Activated CD4-positive, alpha-beta T cell treated with anti-CD3 and anti-CD28 coated beads, Interleukin-2, amount 10 ng/mL, durations not matched to agents 7 days and 5 days (primary cell): Measurements from ENCODE around the gene CILP. TPM values are rescaled to one million over a fixed set of nuclear protein-coding genes. Genes with fewer than 3 reads are reported as not detected.
"Not testable (repeated sequence)": the region's sequence is repeated elsewhere in the genome, so short reads cannot be mapped to it uniquely, and the experiment has no call there.

Experiments used
- CTCF ChIA-PET: fragments of 350-600 bp; sonication (Branson Sonifier 250); formaldehyde crosslinking; loops from one replicate; lab custom pipeline; 2021; ENCODE audit warnings: antibody characterized with exemption; lab: Charles Lee
- POLR2A ChIA-PET: fragments of 350-600 bp; sonication (Branson Sonifier 250); formaldehyde crosslinking; loops from one replicate; lab custom pipeline; 2021; ENCODE audit warnings: antibody characterized with exemption; lab: Charles Lee
- DNase-seq: peaks from one replicate; pipeline ENCODE4 v3.0.0-alpha.2; 2020
- H3K27ac Mint-ChIP-seq: one replicate; pipeline ENCODE4 v1.8.0; 2021; ENCODE audit warnings: mild to moderate bottlenecking, moderate library complexity, mixed read lengths
- H3K27me3 Mint-ChIP-seq: one replicate; pipeline ENCODE4 v1.8.0; 2021; ENCODE audit warnings: mixed read lengths
- H3K36me3 Mint-ChIP-seq: one replicate; pipeline ENCODE4 v1.8.0; 2021; ENCODE audit warnings: low read depth, mixed read lengths
- H3K4me1 Mint-ChIP-seq: one replicate; pipeline ENCODE4 v1.8.0; 2021; ENCODE audit warnings: mixed read lengths
- H3K4me3 Mint-ChIP-seq: one replicate; pipeline ENCODE4 v1.8.0; 2021; ENCODE audit warnings: mild to moderate bottlenecking, moderate library complexity, mixed read lengths
- H3K9me3 Mint-ChIP-seq: one replicate; pipeline ENCODE4 v1.8.0; 2021; ENCODE audit warnings: mixed read lengths
- total RNA-seq, 2 experiments: library from RNA; stranded (reverse); gene quantifications; one replicate each; pipeline ENCODE4 v1.2.3, GENCODE V29; 2021

CILP gene
- total RNA-seq, 2 experiments from 2014 or later: 0.04 to 0.12 TPM

DNA sequence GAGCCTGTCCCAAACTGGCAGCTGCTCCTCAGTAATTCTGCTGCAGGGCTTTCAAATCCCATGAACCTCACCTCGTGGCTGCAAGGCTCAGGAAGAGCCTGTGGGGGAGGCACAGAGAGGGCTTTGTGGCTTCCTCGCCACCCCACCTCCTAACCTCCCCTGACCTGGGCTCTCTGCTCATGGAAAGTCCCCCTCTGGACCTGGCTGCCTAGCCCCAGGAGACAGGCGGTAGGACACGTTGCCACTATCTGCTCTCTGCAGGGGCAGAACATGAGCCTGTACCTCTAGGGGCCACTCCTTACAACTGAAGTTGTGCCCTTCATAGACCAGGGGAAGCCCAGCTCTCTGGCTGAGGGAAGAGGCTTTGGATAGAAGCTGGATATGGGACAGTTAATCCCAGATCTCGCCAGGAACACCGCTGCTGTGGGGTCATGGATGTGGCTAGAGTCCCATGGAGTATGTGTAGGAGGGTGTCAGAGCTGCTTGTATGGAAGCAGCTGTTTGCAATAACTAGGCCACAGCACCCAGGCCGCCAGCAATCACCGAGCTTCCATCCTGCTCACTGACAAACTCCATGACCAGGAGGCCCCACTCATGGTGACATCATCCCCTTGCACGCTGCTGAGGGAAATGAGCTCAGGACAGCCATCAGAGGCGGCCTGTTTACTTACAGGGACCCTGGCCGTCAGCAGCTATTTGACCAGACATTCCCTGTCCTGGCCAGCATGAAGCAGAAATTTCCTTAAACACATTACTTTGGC, 34.0 kb upstream of the CILP start:
- no peaks in the 10 kb centered on the region for H3K27me3 Mint-ChIP-seq
- DNase-seq: no peak
- no peak overlapping the region for H3K4me3 Mint-ChIP-seq
- ChIA-PET POLR2A (no interaction called here), CTCF (interaction anchor here (0.9 to 1.9 kb wide), 2 partner anchors 10 to 20 kb away, joined by 3 to 4 read pairs; no protein-coding TSS in a partner anchor)
- H3K9me3 Mint-ChIP-seq: no peaks in the 10 kb centered on the region
- H3K36me3 Mint-ChIP-seq: peaks cover 2% of the 10 kb centered on the region
- no peaks in the 10 kb centered on the region for H3K4me1 Mint-ChIP-seq
- H3K27ac Mint-ChIP-seq: no peak overlapping the region

DNA sequence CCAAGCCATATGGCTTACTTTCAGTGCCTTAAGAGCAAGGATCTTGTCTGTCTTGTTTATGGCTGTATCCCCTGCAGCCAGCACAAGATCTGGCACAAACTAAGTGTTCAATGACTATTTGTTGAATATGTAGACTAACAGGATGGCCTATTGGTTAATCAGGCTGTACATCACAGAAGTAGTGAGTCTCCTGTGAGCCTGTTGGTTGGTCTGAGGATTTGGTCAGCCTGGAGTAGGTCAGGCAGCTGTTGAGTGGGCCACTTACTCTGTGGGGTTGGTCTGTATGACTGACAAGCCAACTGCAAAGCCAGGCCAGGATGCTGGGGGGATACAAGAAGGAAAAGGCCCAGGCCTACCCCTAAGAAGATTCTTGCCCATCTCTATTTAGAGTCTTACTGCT, 33.4 kb upstream of the CILP start:
- no peak overlapping the region for H3K27ac Mint-ChIP-seq
- POLR2A ChIA-PET: no interaction called here
- H3K4me3 Mint-ChIP-seq: no peak overlapping the region
- no peaks in the 10 kb centered on the region for H3K4me1 Mint-ChIP-seq
- CTCF ChIA-PET: no interaction called here
- no peak for DNase-seq
- no peaks in the 10 kb centered on the region for H3K9me3 Mint-ChIP-seq
- no peaks in the 10 kb centered on the region for H3K27me3 Mint-ChIP-seq
- peaks cover 2% of the 10 kb centered on the region for H3K36me3 Mint-ChIP-seq

DNA sequence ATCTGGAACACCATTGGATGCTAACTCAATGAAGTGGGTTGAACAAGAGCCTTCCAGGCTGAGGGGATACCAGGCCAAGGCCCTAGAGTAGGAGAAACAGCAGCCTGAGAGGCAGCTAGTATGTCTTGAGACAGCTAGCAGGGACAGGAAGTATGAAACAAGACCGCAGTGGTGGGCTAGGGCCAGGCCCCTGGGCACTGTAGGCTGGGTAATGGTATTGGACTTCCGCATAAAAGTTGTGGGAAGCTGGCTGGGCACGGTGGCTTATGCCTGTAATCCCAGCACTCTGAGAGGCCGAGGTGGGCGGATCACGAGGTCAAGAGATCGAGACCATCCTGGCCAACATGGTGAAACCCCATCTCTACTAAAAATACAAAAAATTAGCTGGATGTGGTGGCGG, 25.2 kb upstream of the CILP start:
- POLR2A ChIA-PET, H3K27me3 Mint-ChIP-seq, DNase-seq, H3K4me1 Mint-ChIP-seq, H3K4me3 Mint-ChIP-seq, H3K36me3 Mint-ChIP-seq, H3K27ac Mint-ChIP-seq, H3K9me3 Mint-ChIP-seq: not testable (repeated sequence)
- CTCF ChIA-PET: interaction anchor here (0.5 kb wide), 1 partner anchor 60 kb away, joined by 3 read pairs; no protein-coding TSS in a partner anchor

DNA sequence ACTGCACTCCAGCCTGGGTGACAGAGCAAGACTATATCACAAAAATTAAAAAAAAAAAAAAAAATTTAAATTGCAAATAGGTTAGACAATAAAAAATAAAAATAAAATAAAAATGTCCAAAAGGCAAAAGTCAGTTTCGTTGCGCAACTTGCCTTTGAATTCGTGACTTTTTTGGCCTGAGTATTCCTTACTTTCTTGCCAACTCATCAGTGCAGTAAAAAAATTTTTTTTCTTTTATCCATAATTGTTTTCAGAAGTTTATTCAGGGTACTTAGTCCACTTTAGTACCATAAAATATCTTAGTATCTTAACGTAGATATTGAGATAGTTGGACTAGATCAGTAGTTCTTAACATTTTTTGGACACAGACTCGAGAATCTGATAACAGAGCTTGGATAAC, 22.4 kb upstream of the CILP start:
- H3K4me3 Mint-ChIP-seq: no peak overlapping the region
- ChIA-PET POLR2A (no interaction called here), CTCF (interaction anchor here (0.6 kb wide), 2 partner anchors 32 to 1285 kb away, joined by 3 read pairs; no protein-coding TSS in a partner anchor)
- no peaks in the 10 kb centered on the region for H3K27me3 Mint-ChIP-seq
- H3K4me1 Mint-ChIP-seq: peaks cover 9% of the 10 kb centered on the region
- no peaks in the 10 kb centered on the region for H3K36me3 Mint-ChIP-seq
- DNase-seq: no peak
- H3K27ac Mint-ChIP-seq: no peak overlapping the region
- H3K9me3 Mint-ChIP-seq: peaks cover 2% of the 10 kb centered on the region

DNA sequence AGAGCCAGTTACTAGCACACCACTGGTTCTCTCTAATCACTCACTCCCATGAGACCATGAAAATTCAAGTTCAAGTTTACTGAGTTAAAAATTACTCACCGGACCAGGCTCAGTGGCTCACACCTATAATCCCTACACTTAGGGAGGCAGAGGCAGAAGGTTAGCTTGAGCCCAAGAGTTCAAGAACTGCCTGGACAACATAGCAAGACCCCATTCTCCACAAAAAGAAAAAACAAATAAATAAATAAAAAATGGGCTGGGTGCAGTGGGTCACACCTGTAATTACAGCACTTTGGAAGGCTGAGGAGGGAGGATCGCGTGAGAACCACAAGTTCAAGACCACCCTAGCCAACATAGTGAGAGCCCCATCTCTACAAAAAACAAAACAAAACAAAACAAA, 21.2 kb upstream of the CILP start:
- peaks cover 2% of the 10 kb centered on the region for H3K9me3 Mint-ChIP-seq
- no peak for DNase-seq
- CTCF ChIA-PET: no interaction called here
- no peaks in the 10 kb centered on the region for H3K36me3 Mint-ChIP-seq
- no peaks in the 10 kb centered on the region for H3K27me3 Mint-ChIP-seq
- H3K4me1 Mint-ChIP-seq: peaks cover 9% of the 10 kb centered on the region
- POLR2A ChIA-PET: no interaction called here
- H3K4me3 Mint-ChIP-seq: no peak overlapping the region
- H3K27ac Mint-ChIP-seq: no peak overlapping the region

DNA sequence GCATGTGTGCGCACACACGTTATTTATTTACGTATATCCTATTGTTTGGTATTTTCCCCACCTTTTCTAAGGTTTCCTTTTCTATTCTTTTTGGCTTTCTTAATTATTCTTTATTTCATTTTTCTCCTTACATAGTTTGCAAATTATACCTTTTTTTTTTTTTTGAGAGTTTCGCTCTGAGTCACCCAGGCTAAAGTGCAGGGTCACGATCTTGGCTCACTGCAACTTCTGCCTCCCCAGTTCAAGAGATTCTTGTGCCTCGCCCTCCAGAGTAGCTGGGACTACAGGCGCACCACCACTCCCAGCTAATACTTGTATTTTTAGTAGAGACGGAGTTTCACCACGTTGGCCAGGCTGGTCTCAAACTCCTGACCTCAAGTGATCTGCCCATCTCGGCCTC, 20.0 kb upstream of the CILP start:
- H3K27me3 Mint-ChIP-seq: no peaks in the 10 kb centered on the region
- H3K4me1 Mint-ChIP-seq: peaks cover 5% of the 10 kb centered on the region
- H3K27ac Mint-ChIP-seq: no peak overlapping the region
- CTCF ChIA-PET: no interaction called here
- no peak overlapping the region for H3K4me3 Mint-ChIP-seq
- no peaks in the 10 kb centered on the region for H3K36me3 Mint-ChIP-seq
- peaks cover 2% of the 10 kb centered on the region for H3K9me3 Mint-ChIP-seq
- POLR2A ChIA-PET: no interaction called here
- no peak for DNase-seq

DNA sequence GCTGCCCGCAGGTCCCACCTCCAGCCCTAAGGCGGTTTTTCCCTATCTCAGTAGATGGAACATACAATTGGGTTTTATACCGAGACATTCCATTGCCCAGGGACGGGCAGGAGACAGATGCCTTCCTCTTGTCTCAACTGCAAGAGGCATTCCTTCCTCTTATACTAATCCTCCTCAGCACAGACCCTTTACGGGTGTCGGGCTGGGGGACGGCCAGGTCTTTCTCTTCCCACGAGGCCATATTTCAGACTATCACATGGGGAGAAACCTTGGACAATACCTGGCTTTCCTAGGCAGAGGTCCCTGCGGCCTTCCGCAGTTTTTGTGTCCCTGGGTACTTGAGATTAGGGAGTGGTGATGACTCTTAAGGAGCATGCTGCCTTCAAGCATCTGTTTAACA, 15.6 kb upstream of the CILP start:
- CTCF ChIA-PET, H3K27ac Mint-ChIP-seq: not testable (repeated sequence)

DNA sequence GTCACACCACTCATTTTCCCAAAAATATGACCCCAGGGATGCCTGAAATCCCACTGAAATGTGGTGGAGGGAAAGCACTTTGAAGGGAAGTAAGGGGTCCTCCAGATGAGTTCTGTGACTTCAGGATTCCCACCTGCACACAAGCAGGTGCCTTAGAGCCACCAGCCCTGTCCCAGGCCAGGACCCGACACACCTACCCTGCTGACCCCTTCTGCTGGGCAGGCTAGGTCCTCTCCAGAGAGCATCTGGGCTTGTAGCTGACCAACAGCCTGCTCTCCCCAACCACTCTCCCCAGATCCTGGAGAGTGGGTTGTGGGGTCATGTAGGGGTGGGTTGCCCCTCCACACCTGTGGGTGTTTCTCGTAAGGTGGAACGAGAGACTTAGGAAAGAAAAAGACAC, 14.9 kb upstream of the CILP start:
- POLR2A ChIA-PET: no interaction called here
- Mint-ChIP-seq H3K4me3 (no peak overlapping the region), H3K27ac (no peak overlapping the region), H3K27me3 (peaks cover 2% of the 10 kb centered on the region), H3K9me3 (no peaks in the 10 kb centered on the region), H3K36me3 (no peaks in the 10 kb centered on the region), H3K4me1 (no peaks in the 10 kb centered on the region)
- DNase-seq: no peak
- CTCF ChIA-PET: no interaction called here

More for the DNA sequence above, 15.6 kb upstream of the CILP start:
- POLR2A ChIA-PET, H3K4me3 Mint-ChIP-seq, DNase-seq, H3K36me3 Mint-ChIP-seq, H3K9me3 Mint-ChIP-seq, H3K4me1 Mint-ChIP-seq, H3K27me3 Mint-ChIP-seq: not testable (repeated sequence)

DNA sequence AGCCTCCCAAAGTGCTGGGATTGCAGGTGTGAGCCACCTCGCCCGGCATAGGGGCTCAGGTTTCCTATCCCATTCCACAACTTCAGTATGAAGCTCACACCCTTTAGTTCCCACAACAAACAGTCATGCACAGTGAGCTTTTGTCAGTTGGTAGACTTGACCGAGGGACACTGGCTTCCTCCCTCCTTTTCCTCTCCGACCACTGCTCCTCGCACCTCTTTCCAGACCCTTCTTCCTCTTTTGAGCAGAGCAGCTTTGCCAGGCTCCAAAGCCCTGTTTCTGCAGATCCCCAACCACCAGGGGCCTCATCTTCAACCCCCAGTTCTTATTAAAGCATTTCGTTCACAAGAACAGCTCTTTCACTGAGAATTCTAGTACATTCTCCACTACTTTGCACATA, 12.7 kb upstream of the CILP start:
- no peak for DNase-seq
- Mint-ChIP-seq H3K27ac (no peak overlapping the region), H3K4me1 (no peaks in the 10 kb centered on the region), H3K27me3 (peaks cover 2% of the 10 kb centered on the region), H3K4me3 (no peak overlapping the region), H3K36me3 (no peaks in the 10 kb centered on the region), H3K9me3 (no peaks in the 10 kb centered on the region)
- POLR2A ChIA-PET: no interaction called here
- CTCF ChIA-PET: no interaction called here

DNA sequence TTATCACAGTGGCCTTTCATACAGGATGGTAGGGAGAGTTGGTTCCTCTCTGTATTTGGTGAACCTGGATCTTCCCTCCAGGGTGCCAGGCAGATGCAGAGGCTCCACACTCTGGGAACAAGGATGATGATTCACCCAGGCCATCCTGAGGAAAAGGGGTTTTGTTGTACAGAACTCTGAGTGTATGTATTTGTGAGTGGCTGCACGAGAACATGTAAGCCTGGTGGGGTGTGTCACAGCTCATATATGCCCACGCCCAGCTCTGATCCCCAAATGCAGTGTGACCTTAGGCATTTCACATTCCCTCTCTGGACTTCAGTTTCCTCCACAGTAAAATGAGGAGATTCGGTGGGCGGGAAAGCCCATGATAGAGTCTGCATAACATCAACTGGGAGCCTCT, 11.6 kb upstream of the CILP start:
- DNase-seq: no peak
- Mint-ChIP-seq H3K4me1 (no peaks in the 10 kb centered on the region), H3K27ac (no peak overlapping the region), H3K9me3 (no peaks in the 10 kb centered on the region), H3K27me3 (peaks cover 2% of the 10 kb centered on the region), H3K36me3 (no peaks in the 10 kb centered on the region), H3K4me3 (no peak overlapping the region)
- CTCF ChIA-PET: interaction anchor here (1.5 kb wide), 1 partner anchor 11 kb away, joined by 4 read pairs; no protein-coding TSS in a partner anchor
- POLR2A ChIA-PET: no interaction called here

DNA sequence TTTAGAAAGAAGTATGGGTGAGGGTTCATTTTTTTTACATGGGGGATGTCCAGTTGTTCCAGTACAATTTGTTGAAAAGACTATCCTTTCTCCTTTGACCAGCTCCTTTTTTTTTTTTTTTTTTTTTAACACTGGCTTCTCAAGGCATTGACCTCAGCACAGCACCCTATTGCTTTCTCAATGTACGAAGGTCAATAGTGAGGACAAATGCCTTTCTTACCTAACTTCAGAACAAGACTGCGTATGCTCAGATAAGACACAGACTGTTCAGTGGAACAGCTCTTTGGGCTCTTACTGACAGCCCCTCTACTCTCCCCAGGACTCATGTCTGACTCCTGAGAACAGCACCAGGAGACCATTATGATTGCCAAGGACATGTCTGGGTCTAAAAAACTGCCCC, 10.4 kb upstream of the CILP start:
- CTCF ChIA-PET: interaction anchor here (0.6 to 1.5 kb wide), 6 partner anchors 10 to 201 kb away, joined by 3 to 4 read pairs (median 4); partner anchors contain the start of gene CLPX
- Mint-ChIP-seq H3K9me3 (no peaks in the 10 kb centered on the region), H3K36me3 (no peaks in the 10 kb centered on the region), H3K27ac (no peak overlapping the region), H3K4me1 (no peaks in the 10 kb centered on the region), H3K4me3 (no peak overlapping the region), H3K27me3 (peaks cover 2% of the 10 kb centered on the region)
- no peak for DNase-seq
- POLR2A ChIA-PET: no interaction called here

DNA sequence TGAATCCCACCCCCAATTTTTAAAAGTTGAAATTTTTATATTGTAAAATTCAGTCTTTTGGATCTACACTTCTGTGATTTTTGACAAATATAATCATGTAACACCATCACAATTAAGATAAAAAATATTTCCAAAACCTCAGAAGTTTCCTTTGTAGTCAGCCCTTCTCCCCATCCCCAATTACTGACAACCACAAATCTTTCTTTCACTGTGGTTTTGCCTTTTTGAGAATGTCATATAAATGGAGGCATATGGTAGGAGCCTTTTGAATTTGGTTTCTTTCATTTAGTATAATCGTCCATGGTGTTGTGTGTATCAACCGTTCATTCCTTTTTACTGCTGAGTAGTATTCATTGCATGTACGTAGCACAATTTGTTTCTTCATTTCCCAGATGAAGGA, 7.9 kb upstream of the CILP start:
- Mint-ChIP-seq H3K27ac (no peak overlapping the region), H3K4me1 (no peaks in the 10 kb centered on the region), H3K4me3 (no peak overlapping the region), H3K27me3 (peaks cover 2% of the 10 kb centered on the region), H3K9me3 (no peaks in the 10 kb centered on the region), H3K36me3 (no peaks in the 10 kb centered on the region)
- POLR2A ChIA-PET: no interaction called here
- CTCF ChIA-PET: interaction anchor here (0.6 kb wide), 1 partner anchor 435 kb away, joined by 4 read pairs; no protein-coding TSS in a partner anchor
- no peak for DNase-seq

DNA sequence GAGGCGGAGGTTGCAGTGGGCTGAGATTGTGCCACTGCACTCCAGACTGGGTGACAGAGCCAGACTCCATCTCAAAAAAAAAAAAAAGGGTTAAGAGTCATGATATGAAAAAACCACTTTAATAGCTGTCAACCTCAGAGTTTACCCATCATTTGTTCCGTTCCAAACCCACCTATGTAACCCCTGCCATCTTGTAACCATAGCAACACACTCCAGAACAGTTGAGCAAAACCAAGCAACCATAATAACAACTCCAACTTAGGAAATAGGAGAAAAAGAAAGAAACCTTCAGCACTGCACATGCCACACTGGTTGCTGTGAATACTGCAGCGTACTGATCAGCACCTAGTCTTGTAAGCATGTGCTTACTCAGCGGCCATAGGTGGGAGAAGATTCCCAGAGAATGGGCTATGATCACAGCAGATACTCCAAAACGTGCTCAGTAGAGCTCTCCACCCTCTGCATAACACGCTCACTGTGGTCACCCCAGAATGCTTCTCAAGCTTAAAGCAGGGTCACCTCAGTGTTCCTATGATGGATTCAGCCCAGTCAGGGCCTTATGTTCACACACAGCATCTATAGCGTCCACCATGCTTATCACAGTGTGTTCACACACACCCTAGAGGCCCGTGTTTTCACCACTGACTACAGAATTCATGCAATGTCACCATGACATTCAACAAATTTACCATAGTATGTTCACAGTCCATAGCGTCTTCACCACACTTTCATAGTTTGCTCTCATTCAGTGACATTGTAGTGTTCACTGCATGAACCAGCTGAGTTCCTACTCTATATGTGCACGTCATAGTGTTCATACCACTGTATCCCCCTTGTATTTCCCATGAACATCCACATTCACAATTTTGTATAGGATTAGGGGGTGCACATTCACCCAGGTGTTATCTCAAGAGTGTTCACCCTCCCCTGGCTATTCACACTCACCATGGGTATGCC, 6.5 kb upstream of the CILP start:
- H3K36me3 Mint-ChIP-seq: no peaks in the 10 kb centered on the region
- no peak for DNase-seq

More for the DNA sequence above, 6.5 kb upstream of the CILP start:
- Mint-ChIP-seq H3K4me1 (no peaks in the 10 kb centered on the region), H3K27me3 (no peaks in the 10 kb centered on the region), H3K9me3 (no peaks in the 10 kb centered on the region), H3K27ac (no peak overlapping the region), H3K4me3 (no peak overlapping the region)
- CTCF ChIA-PET: interaction anchor here (1.1 kb wide), 1 partner anchor 101 kb away, joined by 3 read pairs; no protein-coding TSS in a partner anchor
- POLR2A ChIA-PET: no interaction called here
